GM21526 (cell line): ENCODE results near the gene NAV2.

Experiments
- ATAC-seq: cut with Tn5 transposase; IDR thresholded peaks from one replicate; pipeline ENCODE4 v1.9.1; 2021; ENCODE audit warnings: moderate library complexity; ENCODE audit not compliant: unreplicated experiment, low FRiP score

The NAV2 gene

GRCh38 chr11:20042045-20042639 is 329.5 kb downstream of the NAV2 start:
- no peak for ATAC-seq

- no peak for ATAC-seq
Observed at GRCh38 chr11:20042811-20043341, 330.2 kb downstream of the NAV2 start.

- no peak for ATAC-seq
Observed at GRCh38 chr11:20043992-20044391, 331.4 kb downstream of the NAV2 start.

- no peak for ATAC-seq
Observed at GRCh38 chr11:20045098-20045688, 332.6 kb downstream of the NAV2 start.

GRCh38 chr11:20046416-20046815 is 333.8 kb downstream of the NAV2 start:
- no peak for ATAC-seq

- ATAC-seq, result no peak
Observed at GRCh38 chr11:20047006-20047768, 334.6 kb downstream of the NAV2 start.

- no peak for ATAC-seq
Observed at GRCh38 chr11:20047769-20048154, 335.1 kb downstream of the NAV2 start.

- no peak for ATAC-seq
Observed at GRCh38 chr11:20048246-20048645, 335.6 kb downstream of the NAV2 start.

GRCh38 chr11:20048707-20049106 is 336.1 kb downstream of the NAV2 start:
- ATAC-seq, result no peak

- ATAC-seq, result no peak
Observed at GRCh38 chr11:20049231-20049630, 336.6 kb downstream of the NAV2 start.

GRCh38 chr11:20050048-20050447 is 337.4 kb downstream of the NAV2 start:
- no peak for ATAC-seq

GRCh38 chr11:20050551-20051333 is 338.1 kb downstream of the NAV2 start:
- no peak for ATAC-seq

- ATAC-seq, result no peak
Observed at GRCh38 chr11:20051469-20052399, 339.1 kb downstream of the NAV2 start.

GRCh38 chr11:20053572-20053971 is 340.9 kb downstream of the NAV2 start:
- no peak for ATAC-seq

GRCh38 chr11:20054584-20054983 is 341.9 kb downstream of the NAV2 start:
- ATAC-seq, result no peak

- ATAC-seq, result no peak
Observed at GRCh38 chr11:20055312-20055711, 342.7 kb downstream of the NAV2 start.

GRCh38 chr11:20056109-20056949 is 343.7 kb downstream of the NAV2 start:
- no peak for ATAC-seq

- no peak for ATAC-seq
Observed at GRCh38 chr11:20056950-20057943, 344.6 kb downstream of the NAV2 start.
